ENCODE data around the gene COX10.

The COX10 gene

GRCh38 chr17:14098246-14098645, 28.9 kb downstream of the COX10 start:
- TF ChIP-seq REST (IDR thresholded peaks at IDR 0.05; ENCODE audit: insufficient read depth in 1 of 2, low read depth in 2 of 2, low read length in 2 of 2): no peak
- no peak for TF ChIP-seq POLR2AphosphoS5 (IDR thresholded peaks at IDR 0.05; ENCODE audit: low read depth, low read length)
- no peak for TF ChIP-seq TAF1 (IDR thresholded peaks at IDR 0.05; ENCODE audit: borderline replicate concordance, insufficient read depth, low read length)
- no peak for TF ChIP-seq SIN3A (IDR thresholded peaks at IDR 0.05; ENCODE audit: borderline replicate concordance, insufficient read depth, low read length)
- no peak for TF ChIP-seq FOXP2 (optimal IDR thresholded peaks at IDR 0.05; ENCODE audit: borderline replicate concordance, extremely low read depth, extremely low read length, insufficient read depth)

GRCh38 chr17:14101976-14102375, 32.7 kb downstream of the COX10 start:
- TF ChIP-seq FOXP2 (optimal IDR thresholded peaks at IDR 0.05; ENCODE audit: borderline replicate concordance, extremely low read depth, extremely low read length, insufficient read depth) (no peak), POLR2AphosphoS5 (IDR thresholded peaks at IDR 0.05; ENCODE audit: low read depth, low read length) (no peak), SIN3A (IDR thresholded peaks at IDR 0.05; ENCODE audit: borderline replicate concordance, insufficient read depth, low read length) (no peak), REST (IDR thresholded peaks at IDR 0.05; ENCODE audit: insufficient read depth in 1 of 2, low read depth in 2 of 2, low read length in 2 of 2) (no peak), TAF1 (IDR thresholded peaks at IDR 0.05; ENCODE audit: borderline replicate concordance, insufficient read depth, low read length) (no peak)

- TF ChIP-seq TAF1 (IDR thresholded peaks at IDR 0.05; ENCODE audit: borderline replicate concordance, insufficient read depth, low read length) (no peak), REST (IDR thresholded peaks at IDR 0.05; ENCODE audit: insufficient read depth in 1 of 2, low read depth in 2 of 2, low read length in 2 of 2) (no peak), SIN3A (IDR thresholded peaks at IDR 0.05; ENCODE audit: borderline replicate concordance, insufficient read depth, low read length) (no peak), FOXP2 (optimal IDR thresholded peaks at IDR 0.05; ENCODE audit: borderline replicate concordance, extremely low read depth, extremely low read length, insufficient read depth) (no peak), POLR2AphosphoS5 (IDR thresholded peaks at IDR 0.05; ENCODE audit: low read depth, low read length) (no peak)
Observed at GRCh38 chr17:14103836-14104235, 34.5 kb downstream of the COX10 start.

- TF ChIP-seq SIN3A (IDR thresholded peaks at IDR 0.05; ENCODE audit: borderline replicate concordance, insufficient read depth, low read length): no peak
- no peak for TF ChIP-seq POLR2AphosphoS5 (IDR thresholded peaks at IDR 0.05; ENCODE audit: low read depth, low read length)
- no peak for TF ChIP-seq TAF1 (IDR thresholded peaks at IDR 0.05; ENCODE audit: borderline replicate concordance, insufficient read depth, low read length)
- no peak for TF ChIP-seq REST (IDR thresholded peaks at IDR 0.05; ENCODE audit: insufficient read depth in 1 of 2, low read depth in 2 of 2, low read length in 2 of 2)
- no peak for TF ChIP-seq FOXP2 (optimal IDR thresholded peaks at IDR 0.05; ENCODE audit: borderline replicate concordance, extremely low read depth, extremely low read length, insufficient read depth)
Observed at GRCh38 chr17:14104734-14105133, 35.4 kb downstream of the COX10 start.

- TF ChIP-seq TAF1 (IDR thresholded peaks at IDR 0.05; ENCODE audit: borderline replicate concordance, insufficient read depth, low read length): no peak
- TF ChIP-seq SIN3A (IDR thresholded peaks at IDR 0.05; ENCODE audit: borderline replicate concordance, insufficient read depth, low read length): no peak
- no peak for TF ChIP-seq REST (IDR thresholded peaks at IDR 0.05; ENCODE audit: insufficient read depth in 1 of 2, low read depth in 2 of 2, low read length in 2 of 2)
Observed at GRCh38 chr17:14107889-14108288, 38.6 kb downstream of the COX10 start.
